Mammary epithelial cell (primary cell): ENCODE results near the gene TNNI3K.

Experiments
- EZH2 ChIP-seq: IDR thresholded peaks from 2 replicates; pipeline ENCODE4 v1.6.1; 2012; ENCODE audit warnings: low read length, inconsistent platforms, borderline replicate concordance
- TF ChIP-seq, protein P1 (sequence below), 2 donors: IDR thresholded peaks in 1 of 2; conservative IDR thresholded peaks in 1 of 2; 2 replicates each; pipeline ENCODE4 v1.5.1; 2011 to 2012; ENCODE audit warnings: inconsistent platforms in 2 of 2, low read length in 2 of 2, mild to moderate bottlenecking in 2 of 2, control low read depth in 1 of 2, low read depth in 1 of 2; ENCODE audit not compliant: insufficient read depth in 1 of 2; ENCODE audit errors: extremely low read depth in 1 of 2

DNA sequence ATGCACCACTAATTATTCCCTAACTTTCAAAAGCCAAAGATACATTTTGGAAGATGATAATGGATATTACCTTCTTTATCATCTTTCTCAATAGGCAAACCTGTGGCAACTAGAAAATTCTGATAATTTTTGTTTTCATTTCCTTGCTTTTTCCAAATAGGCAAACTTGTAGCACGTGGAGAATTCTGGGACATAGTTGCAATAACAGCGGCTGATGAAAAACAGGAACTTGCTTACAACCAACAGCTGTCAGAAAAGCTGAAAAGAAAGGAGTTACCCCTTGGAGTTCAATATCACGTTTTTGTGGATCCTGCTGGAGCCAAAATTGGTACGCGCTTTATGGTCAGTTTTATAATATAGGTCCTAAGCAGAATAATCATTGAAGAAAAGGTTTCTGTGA is 35.7 kb upstream of the TNNI3K start:
- TF ChIP-seq, protein P1, sequence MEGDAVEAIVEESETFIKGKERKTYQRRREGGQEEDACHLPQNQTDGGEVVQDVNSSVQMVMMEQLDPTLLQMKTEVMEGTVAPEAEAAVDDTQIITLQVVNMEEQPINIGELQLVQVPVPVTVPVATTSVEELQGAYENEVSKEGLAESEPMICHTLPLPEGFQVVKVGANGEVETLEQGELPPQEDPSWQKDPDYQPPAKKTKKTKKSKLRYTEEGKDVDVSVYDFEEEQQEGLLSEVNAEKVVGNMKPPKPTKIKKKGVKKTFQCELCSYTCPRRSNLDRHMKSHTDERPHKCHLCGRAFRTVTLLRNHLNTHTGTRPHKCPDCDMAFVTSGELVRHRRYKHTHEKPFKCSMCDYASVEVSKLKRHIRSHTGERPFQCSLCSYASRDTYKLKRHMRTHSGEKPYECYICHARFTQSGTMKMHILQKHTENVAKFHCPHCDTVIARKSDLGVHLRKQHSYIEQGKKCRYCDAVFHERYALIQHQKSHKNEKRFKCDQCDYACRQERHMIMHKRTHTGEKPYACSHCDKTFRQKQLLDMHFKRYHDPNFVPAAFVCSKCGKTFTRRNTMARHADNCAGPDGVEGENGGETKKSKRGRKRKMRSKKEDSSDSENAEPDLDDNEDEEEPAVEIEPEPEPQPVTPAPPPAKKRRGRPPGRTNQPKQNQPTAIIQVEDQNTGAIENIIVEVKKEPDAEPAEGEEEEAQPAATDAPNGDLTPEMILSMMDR (conservative IDR thresholded peaks at IDR 0.05 in 1 of 2, IDR thresholded peaks at IDR 0.05 in 1 of 2; ENCODE audit: extremely low read depth in 1 of 2, insufficient read depth in 1 of 2, low read depth in 1 of 2, low read length in 2 of 2), result no peak
- TF ChIP-seq EZH2, result no peak
